Measurements from ENCODE around the gene SIRPG.
"Not testable (repeated sequence)": the region's sequence is repeated elsewhere in the genome, so short reads cannot be mapped to it uniquely, and the experiment has no call there.

The SIRPG gene

GRCh38 chr20:1635291-1635979, 22.1 kb downstream of the SIRPG start:
- no peak for DNase-seq

- no peak for DNase-seq
These were observed 24.0 kb downstream of the SIRPG start for GRCh38 chr20:1633535-1633934.

- DNase-seq, result no peak
These were observed 25.4 kb downstream of the SIRPG start for GRCh38 chr20:1632178-1632577.

GRCh38 chr20:1631309-1632151, 26.0 kb downstream of the SIRPG start:
- DNase-seq, result no peak

- no peak for DNase-seq
These were observed 27.4 kb downstream of the SIRPG start for GRCh38 chr20:1630186-1630585.

GRCh38 chr20:1629321-1629720, 28.3 kb downstream of the SIRPG start:
- no peak for DNase-seq

- no peak for DNase-seq
These were observed 29.0 kb downstream of the SIRPG start for GRCh38 chr20:1628621-1629020.

- no peak for DNase-seq
These were observed 30.4 kb downstream of the SIRPG start for GRCh38 chr20:1627200-1627550.

DNA sequence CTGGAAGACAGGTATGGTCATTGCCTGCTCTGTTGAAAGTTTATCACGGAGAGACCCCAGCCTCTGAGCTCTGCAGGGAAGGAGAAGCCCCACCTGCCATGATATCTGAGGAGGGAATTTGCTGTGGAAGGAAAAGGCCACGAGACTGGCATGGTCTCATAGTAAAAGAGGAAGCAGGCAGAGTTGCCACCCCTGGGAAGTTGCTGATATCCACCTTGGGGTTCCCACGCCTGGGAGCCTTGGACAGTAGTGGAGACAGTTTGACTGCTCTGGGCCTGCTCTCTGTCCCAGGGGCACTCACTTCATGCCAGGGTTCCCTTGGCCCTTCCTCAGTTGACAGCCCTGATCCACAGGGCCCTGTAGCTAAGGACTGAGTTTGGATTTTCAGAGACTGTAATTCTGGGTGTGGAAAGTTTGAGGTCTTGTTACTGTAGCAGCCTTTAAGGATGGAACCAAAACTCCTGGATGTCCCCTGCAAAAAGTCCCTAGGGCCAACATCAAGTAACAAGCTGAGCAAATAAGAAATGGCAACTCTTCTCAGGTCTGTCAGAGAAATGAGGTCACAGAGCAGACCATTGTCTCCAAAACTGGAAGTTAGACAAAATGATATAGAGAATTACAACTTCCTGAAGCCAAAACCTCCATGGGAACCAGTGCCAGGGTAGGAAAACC, 30.9 kb downstream of the SIRPG start:
- DNase-seq, result no peak

- DNase-seq, result no peak
These were observed 32.4 kb downstream of the SIRPG start for GRCh38 chr20:1625083-1625690.

DNA sequence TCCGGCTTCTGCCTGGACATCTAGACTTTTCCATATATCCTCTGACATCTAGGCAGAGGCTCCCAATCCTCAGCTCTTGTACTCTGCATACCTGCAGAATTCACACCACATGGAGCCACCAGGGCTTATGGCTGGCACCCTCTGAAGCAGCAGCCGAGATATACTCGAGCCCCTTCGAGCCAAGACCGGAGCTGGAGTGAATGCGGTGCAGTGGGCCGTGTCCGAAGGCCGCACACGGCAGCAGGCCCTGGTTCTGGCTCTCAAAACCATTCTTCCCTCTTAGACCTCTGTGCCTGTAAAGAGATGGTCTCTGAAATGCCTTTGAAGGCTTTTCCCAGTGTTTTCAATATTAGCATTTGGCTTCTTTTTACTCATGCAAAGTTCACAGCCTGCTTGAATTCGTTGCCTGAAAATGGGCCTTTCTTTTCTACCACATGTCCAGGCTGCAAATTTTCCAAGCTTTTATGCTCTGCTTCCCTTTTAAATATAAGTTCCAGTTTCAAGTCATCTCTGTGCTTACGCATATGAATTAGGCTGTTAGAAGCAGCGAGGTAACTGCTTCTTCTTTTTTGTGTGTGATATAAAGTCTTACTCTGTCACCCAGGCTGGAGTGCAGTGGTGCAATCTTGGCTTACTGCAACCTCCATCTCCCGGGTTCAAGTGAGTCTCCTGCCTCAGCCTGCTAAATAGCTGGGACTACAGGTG, 33.9 kb downstream of the SIRPG start:
- DNase-seq, result no peak

DNA sequence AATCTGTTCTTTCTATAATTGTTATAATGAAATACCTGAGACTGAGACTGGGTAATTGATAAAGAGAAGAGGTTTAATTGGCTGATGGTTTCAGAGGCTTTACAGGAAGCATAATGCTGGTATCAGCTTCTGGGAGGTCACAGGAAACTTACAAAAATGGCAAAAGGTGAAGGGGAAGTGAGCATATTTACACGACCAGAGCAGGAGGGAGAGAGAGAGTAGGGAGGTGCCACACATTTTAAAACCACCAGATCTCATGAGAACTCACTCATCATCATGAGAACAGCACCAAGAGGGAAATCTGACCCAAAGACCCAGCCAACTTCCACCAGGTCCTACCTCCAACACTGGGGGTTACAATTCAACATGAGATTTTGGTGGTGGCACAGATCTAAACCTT, 35.1 kb downstream of the SIRPG start:
- no peak for DNase-seq

DNA sequence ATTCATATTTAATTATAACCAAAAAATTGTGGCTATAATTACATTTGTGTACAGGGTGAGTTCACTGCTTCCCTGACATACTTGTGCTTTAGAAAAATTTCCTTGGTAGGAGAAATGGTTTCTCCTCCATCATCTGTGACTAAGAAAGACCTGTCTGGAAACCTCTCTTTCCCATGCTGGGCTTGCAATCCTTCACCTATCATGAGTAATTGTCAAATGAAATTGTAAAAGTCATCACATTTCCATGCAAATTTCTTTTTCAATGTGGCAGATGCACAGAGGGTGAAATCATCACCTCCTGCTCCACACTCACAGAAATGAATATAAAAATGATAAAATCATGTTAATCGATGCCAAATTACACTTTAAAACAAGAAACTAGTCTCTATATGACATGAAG, 36.3 kb downstream of the SIRPG start:
- DNase-seq, result no peak

- no peak for DNase-seq
These were observed 37.6 kb downstream of the SIRPG start, which contains the start of gene SIRPB1 for GRCh38 chr20:1619861-1620444. SIRPB1 (minus strand) TSS chr20:1620009; CDS start chr20:1619944, 65 bp downstream.

DNA sequence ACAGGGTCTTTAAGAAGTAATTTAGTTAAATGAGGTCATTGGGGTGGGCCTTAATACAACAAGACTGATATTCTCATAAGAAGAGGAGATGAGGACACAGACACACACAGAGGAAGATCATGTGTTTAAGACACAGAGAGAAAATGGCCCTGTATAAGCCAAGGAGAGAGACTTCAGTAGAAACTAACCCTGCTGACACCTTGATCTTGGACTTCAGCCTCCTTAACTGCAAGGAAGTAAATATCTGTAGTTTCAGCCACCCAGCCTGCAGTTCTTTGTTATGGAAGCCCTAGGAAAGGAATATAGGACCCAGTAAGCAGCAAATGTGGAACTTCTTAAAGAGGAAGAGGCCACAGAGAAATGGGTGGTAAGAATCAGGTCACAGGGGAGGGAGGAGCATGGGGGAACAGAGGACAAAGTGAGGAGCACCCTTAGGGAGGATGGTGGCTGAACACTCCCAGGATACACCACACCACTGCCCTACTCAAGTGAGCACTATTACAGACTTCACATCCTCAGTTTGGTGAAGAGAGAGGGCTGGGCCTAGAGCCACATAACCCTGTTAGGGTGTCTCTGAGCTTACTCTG, 38.5 kb downstream of the SIRPG start:
- DNase-seq, result no peak

DNA sequence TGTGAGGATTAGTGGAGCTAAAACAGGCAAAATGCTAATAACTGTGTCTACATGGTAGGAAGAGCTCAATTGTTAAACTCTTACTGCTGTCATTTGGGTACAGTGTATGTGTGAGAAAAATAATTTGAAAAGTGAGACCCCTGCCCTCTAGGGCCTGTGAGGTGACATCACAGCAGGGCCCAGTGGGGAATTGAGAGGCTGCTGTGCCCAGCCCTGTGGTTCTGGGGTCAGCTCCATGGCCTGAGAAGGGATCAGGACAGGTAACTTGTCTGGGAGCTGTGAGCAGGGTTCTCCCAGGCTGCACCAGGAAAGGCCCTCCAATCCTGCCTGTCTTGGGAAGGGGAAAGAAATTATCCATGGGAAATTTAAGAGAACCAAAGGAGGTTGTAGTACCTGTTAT, 39.1 kb downstream of the SIRPG start:
- no peak for DNase-seq

- no peak for DNase-seq
These were observed 40.6 kb downstream of the SIRPG start for GRCh38 chr20:1616858-1617434.

DNA sequence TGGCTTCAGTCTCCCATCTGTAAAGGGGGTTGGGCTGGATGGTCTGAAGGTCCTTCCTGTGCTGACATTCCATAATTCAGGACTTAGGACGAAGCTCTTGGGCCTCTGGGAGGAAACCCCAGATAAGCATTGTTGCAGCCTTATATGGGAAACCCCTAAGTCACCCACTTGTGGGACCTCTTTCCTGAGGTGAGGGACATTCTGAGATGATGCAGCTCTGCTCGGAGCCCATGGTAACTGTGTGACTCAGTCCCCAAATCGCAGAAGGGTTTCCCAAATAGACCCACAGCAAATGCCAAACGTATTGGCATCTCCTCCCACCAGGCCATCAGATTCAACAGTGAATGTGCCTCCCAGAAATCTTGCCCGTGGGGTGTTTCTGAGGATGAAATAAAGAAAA, 47.2 kb downstream of the SIRPG start:
- not testable (repeated sequence) for DNase-seq

GRCh38 chr20:1608678-1609347, 48.8 kb downstream of the SIRPG start:
- DNase-seq, result not testable (repeated sequence)

GRCh38 chr20:1600736-1601135, 56.8 kb downstream of the SIRPG start:
- DNase-seq, result no peak
